GM19099 (cell line): ENCODE results near the gene KLHDC8A.

ENCODE experiments used
- POLR2A ChIP-seq: IDR thresholded peaks from 3 replicates; pipeline ENCODE4 v1.6.1; 2011; ENCODE audit warnings: low read depth; ENCODE audit not compliant: insufficient read length; ENCODE audit errors: extremely low read depth

The KLHDC8A gene

DNA sequence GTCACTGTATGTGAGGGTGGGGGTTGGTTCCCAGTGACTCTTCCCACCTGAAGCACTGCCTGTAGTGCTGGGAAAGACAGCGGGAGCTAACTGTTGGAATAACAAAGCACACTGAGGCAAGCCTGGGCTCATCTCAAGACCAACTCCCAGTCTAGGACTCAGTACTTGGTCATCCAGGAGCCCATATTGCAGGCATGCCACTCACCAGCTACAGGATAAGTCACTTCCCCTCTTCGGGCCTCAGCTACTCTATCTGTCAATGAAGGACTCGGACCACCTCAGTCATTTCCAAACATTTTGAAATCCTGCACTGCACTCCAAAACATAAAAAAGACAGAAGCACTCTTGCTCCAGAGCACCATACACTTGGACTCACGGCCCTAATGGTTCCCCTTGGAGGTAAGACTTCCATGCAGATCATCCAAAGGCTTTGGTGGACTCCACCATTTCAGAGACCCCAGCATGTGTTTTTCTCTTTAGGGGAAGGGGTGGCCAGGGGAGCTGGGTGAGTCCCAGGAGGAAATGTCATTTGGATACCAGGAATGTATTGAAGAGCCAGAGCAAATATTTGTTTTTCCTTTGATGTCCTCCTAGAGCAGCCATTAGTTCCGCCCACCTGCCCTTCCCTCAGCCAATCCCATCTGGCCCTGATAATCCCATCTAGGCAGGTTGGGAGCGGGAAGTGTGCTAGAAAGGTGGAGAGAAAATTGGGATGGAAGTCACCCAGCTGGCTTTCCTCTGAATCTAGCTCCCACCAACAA, 38.3 kb downstream of the KLHDC8A start:
- no peak for TF ChIP-seq POLR2A

DNA sequence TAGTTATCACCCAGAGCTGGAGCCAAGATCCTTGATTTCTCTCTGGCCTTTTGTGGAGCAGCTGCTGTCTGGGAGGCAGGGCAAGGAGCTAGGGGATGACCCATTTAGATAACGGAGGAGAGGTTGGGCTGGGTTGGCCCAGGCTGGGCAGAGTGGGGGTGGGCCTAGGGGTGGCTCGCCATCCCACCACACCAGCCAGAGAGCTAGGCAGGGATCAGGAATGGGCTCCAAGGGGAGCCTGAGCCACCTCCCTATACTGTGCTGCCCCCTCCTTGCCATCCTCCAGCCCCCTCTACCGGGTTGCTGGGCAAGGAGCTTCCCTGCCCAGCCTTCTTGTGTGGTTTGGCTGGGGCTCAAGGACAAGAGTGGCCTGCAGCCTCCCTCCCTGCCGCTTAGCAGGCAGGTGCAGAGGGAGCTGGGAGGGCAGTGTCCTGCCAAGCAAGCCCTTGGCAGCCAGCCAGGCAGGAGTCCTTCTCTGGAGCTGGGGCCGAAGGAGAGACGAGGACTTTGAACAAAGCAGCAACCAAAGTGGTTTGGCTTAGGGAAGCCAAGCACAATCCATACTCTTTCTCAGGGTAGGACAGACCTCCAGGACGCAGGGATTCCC, 39.3 kb downstream of the KLHDC8A start:
- TF ChIP-seq POLR2A = no peak

DNA sequence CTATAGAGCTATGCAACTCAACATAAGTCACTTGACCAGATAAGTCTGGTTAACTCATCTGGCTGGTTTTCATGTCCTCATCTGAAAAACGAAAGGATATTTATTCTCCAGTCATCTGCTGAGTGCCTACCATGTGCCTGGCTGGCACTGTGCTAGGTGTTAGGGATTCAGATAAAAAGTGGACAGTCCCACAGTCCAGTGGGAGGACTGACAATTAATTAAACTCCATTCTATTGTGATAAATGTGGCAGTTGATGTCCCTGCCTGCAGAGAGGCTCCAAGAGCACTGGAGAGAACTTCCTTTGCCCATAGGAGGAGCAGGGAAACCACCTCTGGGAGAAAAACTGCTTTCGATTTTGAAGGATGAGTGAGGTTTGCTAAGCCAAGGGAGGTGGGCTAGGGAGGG, 40.6 kb downstream of the KLHDC8A start:
- no peak for TF ChIP-seq POLR2A

DNA sequence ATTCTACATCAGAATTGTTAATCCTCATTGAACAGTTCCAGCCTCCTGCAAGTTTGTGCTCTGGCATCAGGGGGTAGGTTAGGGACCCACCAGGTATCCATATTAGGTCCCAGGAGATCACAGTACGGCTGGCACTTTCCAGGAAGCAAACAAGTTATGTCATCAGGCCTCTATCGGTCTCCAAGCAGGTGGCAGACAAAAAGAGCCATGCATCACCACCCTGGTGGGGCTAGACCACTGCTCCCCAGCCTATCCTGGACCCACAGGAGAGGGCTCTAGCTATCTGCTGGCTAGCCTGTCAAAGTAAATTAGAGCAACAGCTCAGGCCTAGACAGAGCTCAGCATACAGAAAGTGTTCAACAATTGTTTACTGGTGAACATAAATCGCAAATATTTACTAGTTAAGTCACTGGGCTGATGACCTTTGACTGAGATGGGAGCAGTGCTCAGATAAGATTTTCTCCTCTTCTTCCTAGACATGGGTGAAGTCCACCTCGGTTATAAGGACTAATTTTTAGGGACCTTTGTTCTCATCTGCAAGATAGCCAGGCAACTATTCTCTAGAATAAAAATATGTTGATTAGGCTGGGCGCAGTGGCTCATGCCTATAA, 41.6 kb downstream of the KLHDC8A start:
- no peak for TF ChIP-seq POLR2A

DNA sequence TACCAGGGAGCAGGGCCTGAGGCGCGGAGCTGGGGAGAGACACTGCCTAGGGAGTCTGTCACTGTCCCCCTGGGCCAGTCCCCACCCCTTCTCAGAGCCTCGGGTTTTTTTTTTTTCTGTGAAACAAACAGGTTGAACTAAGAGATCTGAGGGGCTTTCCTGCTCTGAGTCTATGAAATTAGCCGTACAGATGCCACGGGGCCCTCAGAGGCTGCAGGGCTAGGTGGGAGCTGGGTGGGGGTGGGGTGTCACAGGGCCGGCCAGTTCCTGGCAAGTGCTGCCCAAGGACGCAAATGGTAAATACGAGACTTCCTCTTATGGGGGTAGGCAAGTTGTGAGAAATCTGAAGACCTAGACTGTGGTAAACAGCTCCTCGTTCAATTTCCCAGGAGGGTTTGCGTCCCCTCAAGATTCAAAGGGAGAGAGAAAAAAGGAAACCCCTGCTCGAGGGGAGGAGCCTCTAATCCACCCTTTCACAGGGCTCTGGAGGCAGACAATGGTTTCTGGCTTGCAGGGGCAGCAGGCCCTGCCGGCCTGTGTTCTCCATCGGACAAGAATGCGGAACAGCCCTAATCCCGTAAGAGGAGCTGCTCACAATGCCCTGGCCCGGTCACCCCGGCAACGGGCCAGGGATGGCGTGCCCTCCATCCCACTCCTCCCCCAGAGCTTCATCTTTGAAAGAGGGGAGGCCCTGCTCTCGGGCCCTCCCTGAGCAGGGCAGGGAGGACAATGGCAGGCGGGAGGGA, 43.0 kb downstream of the KLHDC8A start:
- TF ChIP-seq POLR2A = no peak

DNA sequence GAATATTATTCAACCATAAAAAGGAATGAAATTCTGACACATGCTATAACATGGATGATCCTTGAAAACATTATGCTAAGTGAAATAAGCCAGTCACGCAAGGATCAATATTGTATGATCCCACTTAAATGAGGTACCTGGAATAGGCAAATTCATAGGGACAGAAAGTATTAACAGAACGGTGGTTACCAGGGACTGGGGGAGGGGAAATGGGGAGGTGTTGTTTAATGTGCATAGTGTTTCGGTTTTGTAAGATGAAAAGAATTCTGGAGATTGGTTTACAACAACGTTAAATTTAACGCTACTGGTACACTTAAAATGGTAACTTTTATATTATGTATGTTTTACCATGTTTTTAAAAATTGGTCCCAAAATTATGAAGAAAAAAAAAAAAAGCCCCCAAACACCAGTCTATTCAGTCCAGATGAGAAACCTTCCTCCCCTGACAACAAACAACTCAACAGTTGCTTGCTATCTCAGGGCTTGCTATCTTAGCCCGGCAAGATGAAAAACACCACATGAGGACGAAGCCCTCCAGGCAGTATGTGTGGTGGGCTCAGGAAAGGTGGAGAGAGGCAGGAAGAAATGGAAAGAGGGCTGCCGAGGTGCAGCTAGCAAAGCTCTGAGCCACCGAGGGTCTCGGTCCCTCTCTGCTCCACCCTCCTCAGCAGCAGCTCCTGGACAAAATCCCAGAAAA, 43.7 kb downstream of the KLHDC8A start:
- no peak for TF ChIP-seq POLR2A

DNA sequence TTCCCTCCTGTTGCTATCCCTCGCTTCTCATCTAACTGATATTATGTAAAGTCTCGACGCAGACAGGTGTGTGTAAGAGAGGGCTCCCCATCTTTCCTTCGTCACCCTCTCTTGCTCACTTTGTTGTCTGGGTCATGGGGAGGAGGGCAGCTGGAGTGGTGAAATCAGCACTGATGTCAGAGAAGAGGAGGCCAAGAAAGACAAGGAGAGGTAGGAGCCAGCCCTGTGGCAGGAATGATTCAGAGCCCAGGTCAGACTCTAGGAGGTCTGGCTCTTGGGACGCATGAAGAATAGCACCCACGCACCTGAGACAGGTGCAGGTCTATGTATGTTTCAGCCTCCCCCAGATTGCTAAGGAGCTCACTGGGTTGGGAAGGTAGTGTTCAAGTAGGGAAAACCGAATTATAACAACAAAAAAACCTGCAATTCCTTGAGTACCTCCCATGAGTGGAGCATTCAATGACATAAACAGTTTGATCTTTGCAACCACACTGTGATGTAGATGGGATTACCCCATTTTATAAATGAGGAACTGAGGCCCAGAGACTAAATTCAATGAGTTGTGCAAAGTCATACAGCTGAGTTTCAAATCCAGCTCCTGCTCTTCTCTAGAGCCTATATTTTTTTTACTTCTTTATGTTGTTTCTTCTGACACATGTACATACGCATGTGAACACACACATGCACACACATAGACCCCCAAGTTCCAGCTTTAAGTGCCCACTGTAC, 45.6 kb downstream of the KLHDC8A start:
- TF ChIP-seq POLR2A = no peak

DNA sequence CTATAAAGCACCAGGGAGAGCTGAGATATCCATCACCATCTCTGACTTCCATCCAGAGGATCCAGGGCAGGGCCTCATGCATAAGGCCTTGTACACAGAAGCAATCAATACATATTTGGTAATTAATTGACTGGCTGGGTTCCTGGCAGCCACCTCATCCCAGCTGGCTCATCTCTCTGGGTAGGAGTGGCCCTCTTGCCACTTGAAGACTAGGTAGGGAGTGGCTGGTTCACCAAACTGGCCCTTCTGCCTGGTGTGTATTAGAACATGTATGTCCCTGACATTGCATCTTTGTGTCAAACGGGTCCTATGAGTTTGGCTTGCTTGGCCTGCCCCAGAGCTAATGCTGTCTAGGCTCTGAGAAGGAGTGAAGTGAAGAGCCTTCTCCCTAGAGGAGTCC, 47.0 kb downstream of the KLHDC8A start:
- no peak for TF ChIP-seq POLR2A

DNA sequence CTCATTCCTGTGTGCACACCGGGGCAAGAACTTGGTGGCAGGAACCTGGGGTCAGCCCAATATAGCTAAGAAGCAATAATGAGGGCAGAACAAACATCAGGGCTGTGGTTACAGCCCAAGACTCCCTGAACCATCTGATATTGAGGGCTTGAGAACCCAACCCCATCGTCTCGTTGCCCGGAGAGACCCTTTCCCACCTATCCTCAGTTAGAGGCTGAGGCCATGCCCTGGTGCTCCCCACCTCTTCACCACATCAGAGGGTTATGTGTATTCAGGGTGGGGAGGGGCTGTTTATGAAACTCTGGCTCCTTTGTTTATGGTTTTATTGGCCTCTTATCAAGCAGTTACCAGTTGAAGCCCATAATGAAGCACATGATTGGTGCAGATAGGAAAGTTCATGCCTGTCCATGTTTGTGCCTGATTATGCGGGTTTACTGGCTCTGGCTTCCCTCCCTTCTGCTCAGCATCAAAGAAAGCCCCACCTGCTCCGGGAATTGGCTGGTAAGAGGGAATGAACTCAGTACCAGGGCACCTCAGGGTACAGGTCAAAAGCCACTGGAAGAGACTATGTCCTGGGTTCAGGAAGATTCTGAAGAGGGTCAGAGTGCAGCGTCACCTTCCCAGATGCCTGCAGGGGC, 49.7 kb downstream of the KLHDC8A start:
- no peak for TF ChIP-seq POLR2A

DNA sequence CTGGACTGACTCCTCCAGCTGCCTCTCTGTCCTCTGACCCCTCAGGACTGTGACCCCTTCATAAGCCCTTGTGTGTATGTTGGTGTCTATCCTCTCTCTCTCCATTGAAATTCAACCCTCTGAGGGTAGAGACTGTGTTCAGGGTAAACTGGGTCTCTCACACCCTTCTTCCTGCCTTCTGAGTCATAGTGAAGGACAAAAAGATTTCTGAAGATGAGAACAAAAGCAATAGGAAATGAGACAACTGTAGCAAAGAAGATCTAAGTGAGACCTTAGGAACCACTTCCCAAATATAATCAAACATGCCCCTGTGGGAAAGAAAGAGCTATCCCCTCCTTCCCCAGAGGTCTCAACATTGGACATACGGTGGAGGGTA, 52.0 kb downstream of the KLHDC8A start:
- no peak for TF ChIP-seq POLR2A

DNA sequence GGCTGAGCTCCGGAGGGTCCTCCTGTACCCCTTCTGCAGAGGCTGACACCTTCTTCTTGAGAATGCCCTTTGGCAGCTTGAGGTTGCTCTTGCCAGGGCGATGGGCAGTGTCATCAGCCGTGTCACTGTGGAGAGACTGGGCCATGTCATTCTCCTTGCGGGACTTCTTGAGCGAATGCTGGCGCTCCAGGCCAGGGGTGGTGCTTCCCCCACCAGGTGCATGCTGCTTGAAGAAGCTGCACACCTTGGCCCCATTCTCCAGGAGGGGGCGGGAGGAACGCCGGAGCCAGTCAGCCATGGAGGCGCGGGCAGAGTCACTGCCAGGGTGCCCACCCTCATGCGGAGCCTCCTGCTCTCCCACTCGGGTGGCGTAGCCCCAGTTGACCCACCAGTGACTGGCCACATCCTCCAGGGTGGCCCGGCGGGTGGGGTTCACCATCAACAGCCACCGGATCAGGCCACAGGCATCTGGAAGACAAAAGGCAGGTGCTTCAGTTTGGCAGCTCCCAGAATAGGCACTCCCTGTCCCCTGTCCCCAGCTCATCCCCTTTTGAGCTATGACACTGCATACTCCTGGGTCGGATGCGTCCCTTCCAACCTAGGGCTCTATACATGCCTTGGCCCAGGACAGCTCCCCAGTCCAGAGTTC, 52.6 kb downstream of the KLHDC8A start:
- TF ChIP-seq POLR2A = no peak

DNA sequence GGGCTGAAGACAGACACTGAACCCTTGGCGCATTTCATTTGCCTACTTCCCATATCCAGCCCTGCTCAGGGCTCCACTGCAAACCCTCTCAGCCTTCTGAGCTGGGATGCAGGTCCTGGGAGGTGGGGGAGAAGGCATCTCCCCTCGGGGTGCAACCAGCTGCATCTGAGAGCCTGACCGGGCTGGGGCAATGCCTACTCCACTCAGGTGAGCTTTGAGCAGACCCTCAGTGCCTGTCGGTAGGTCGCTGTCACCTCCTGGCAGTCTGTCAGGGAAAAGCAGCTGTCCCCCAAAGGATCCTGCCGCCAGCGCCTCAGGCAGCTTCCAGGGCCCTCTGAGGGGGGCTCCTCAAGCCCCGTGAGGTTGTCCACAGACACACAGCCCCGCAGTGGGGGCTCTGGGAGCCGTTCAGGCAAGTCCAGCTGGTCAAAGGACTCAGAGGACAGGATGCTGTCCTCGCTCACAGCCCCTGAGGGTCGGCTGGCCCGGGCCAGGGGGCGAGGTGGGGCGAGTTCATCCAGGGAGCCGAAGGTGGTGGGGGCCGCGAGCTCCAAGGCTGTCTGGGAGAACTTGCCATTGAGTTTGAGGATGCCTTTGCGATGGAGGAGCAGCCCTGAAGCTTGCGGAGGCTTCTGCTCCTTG, 53.4 kb downstream of the KLHDC8A start:
- TF ChIP-seq POLR2A = no peak
